Mucosa of rectum (tissue), 2 donors: Measurements from ENCODE around the gene PDE6B.

Source experiments
- H3K27ac ChIP-seq, 2 donors: one replicate each; pipeline ENCODE4 v1.7.0; 2013; ENCODE audit warnings: inconsistent platforms in 2 of 2, low read depth in 2 of 2, low read length in 2 of 2
- H3K27me3 ChIP-seq, 2 donors: one replicate each; pipeline ENCODE4 v1.7.0; 2013; ENCODE audit warnings: low read length in 2 of 2; ENCODE audit not compliant: control insufficient read depth in 2 of 2, insufficient read depth in 2 of 2
- H3K36me3 ChIP-seq, 2 donors: one replicate each; pipeline ENCODE4 v1.7.0; 2013; ENCODE audit warnings: low read length in 2 of 2; ENCODE audit not compliant: control insufficient read depth in 2 of 2, insufficient read depth in 2 of 2
- H3K4me1 ChIP-seq, 2 donors: one replicate each; pipeline ENCODE4 v1.7.0; 2013; ENCODE audit warnings: low read length in 2 of 2, mild to moderate bottlenecking in 1 of 2; ENCODE audit not compliant: control insufficient read depth in 2 of 2, insufficient read depth in 2 of 2
- H3K4me3 ChIP-seq, 2 donors: one replicate each; pipeline ENCODE4 v1.7.0; 2013; ENCODE audit warnings: low read length in 2 of 2
- H3K9ac ChIP-seq, 2 donors: one replicate each; pipeline ENCODE4 v1.7.0; 2013; ENCODE audit warnings: low read length in 2 of 2, low read depth in 1 of 2, mild to moderate bottlenecking in 1 of 2
- H3K9me3 ChIP-seq, 2 donors: one replicate each; pipeline ENCODE4 v1.7.0; 2013; ENCODE audit warnings: low read length in 2 of 2; ENCODE audit not compliant: control insufficient read depth in 2 of 2
- donor health status: healthy.
- donor health status: Normal muscosa, but diverticular disease.

The PDE6B gene

DNA sequence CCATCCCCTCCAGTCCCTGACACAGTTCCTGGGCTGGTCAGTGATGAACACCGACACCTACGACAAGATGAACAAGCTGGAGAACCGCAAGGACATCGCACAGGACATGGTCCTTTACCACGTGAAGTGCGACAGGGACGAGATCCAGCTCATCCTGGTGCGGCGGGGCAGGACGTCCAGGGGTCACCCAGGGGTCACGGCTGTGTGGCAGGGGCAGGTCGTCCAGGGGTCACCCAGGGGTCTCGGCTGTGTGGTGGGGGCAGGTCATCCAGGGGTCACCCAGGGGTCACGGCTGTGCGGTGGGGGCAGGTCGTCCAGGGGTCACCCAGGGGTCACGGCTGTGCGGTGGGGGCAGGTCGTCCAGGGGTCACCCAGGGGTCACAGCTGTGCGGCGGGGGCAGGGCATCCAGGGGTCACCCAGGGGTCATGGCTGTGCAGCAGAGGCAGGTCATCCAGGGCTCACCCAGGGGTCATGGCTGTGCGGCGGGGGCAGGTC lies 32.0 kb downstream of the PDE6B start:
- Histone ChIP-seq H3K9me3 (no peaks in the 10 kb centered on the region), H3K27me3 (no peaks in the 10 kb centered on the region), H3K4me3 (no peak overlapping the region), H3K9ac (no peak overlapping the region), H3K27ac (no peak overlapping the region), H3K4me1 (no peaks in the 10 kb centered on the region), H3K36me3 (no peaks in the 10 kb centered on the region)

DNA sequence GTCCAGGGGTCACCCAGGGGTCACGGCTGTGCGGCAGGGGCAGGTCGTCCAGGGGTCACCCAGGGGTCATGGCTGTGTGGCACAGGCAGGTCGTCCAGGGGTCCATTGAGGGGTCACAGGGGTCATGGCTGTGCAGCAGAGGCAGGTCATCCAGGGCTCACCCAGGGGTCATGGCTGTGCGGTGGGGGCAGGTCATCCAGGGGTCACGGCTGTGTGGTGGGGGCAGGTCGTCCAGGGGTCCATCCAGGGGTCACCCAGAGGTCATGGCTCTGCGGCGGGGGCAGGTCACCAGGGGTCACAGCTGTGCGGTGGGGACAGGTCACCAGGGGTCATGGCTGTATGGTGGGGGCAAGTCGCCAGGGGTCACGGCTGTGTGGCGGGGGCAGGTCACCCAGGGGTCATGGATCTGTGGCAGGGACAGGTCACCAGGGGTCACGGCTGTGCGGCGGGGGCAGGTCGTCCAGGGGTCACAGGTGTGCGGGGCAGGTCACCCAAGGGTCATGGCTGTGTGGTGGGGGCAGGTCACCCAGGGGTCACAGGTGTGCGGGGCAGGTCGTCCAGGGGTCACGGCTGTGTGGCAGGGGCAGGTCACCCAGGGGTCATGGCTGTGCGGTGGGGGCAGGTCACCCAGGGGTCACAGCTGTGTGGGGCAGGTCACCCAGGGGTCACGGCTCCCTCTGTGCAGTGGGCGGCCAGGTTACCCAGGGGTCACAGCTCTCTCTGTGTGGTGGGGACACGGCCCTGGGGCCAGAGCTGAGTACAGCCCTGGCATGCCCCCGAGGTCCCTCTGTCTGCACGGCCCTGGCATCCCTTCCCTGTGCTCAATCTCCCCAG lies 32.7 kb downstream of the PDE6B start:
- Histone ChIP-seq H3K27ac (no peak overlapping the region), H3K36me3 (no peaks in the 10 kb centered on the region), H3K4me3 (no peak overlapping the region), H3K9me3 (no peaks in the 10 kb centered on the region), H3K4me1 (no peaks in the 10 kb centered on the region), H3K9ac (no peak overlapping the region), H3K27me3 (no peaks in the 10 kb centered on the region)

DNA sequence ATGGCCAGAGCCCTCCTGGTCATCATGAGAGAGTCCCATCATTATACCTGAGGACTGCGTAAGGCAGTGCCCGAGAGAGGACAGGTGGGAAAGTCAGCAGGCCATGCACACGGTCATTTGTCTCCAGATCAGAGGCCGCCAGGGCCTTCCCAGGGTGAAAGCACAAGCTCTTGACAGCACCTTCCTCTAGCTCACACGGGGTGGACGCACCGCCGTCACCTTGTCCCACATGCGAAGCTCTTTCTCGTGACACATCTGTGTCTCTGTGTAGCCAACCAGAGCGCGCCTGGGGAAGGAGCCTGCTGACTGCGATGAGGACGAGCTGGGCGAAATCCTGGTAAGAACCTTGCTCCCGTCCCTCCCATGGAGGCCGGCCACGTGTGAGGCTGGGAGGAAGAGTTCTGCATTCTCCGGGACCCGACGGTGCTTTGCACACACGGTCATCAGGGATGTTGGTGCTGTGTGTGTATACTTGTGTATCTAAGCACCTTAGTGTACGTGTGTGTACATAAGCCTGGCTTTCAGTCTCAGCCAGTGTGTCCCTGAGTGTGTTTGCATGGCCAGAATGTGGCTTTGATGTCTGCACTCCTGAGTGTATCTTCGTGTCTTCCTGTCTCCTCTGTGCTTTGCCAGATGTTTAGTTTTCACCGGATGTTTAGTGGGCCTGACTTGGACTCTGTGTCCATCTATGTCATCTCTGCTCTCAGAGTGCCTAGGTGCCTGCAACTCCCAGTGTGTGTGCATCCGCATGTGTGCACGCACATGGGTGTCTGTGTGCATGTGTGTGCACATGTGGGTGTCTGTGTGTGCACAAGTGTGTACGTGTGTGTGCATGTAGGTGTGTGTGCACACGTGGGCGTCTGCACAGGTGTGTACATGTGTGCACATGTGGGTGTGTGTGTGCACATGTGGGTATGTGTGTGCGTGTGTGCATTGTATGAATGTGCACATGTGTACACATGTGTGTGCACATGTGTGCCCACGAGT lies 33.6 kb downstream of the PDE6B start:
- Histone ChIP-seq H3K27ac (no peak overlapping the region), H3K9ac (no peak overlapping the region), H3K9me3 (no peaks in the 10 kb centered on the region), H3K36me3 (no peaks in the 10 kb centered on the region), H3K27me3 (no peaks in the 10 kb centered on the region), H3K4me3 (no peak overlapping the region), H3K4me1 (no peaks in the 10 kb centered on the region)

DNA sequence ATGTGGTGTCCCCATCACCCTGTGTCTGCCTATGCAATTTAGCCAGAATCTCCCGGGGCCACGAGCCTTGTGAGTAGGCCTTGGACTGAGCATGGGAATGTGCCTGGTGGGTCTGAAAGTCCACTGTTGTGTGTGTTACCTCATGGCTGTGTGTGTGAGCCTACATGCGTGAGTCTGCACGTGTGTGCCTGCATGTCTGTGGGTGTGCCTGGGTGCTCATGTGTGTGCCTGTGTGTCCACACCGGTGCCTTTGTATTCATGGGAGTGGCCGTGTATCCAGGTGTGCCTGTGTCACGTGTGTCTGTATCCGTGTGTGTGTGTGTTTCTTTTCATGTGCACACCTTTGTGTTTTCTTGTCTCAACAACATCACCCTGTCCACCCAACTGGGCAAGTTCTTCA lies 34.5 kb downstream of the PDE6B start:
- Histone ChIP-seq H3K4me3 (no peak overlapping the region), H3K36me3 (no peaks in the 10 kb centered on the region), H3K9me3 (no peaks in the 10 kb centered on the region), H3K27me3 (no peaks in the 10 kb centered on the region), H3K9ac (no peak overlapping the region), H3K27ac (no peak overlapping the region), H3K4me1 (no peaks in the 10 kb centered on the region)

DNA sequence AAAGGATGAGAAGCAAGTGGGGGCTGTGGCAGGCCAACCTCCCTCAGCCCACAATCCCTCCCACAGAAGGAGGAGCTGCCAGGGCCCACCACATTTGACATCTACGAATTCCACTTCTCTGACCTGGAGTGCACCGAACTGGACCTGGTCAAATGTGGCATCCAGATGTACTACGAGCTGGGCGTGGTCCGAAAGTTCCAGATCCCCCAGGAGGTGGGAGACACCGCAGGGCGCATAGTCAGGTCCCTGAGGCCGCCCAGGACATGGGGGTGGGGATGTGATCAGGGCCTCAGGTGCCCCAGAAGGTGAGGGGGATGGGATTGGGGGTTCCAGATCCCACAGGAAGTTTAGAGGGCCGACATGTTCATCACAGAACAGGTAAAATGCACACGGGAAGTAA lies 35.0 kb downstream of the PDE6B start:
- Histone ChIP-seq H3K4me3 (no peak overlapping the region), H3K27ac (no peak overlapping the region), H3K27me3 (no peaks in the 10 kb centered on the region), H3K9ac (no peak overlapping the region), H3K4me1 (no peaks in the 10 kb centered on the region), H3K36me3 (no peaks in the 10 kb centered on the region), H3K9me3 (no peaks in the 10 kb centered on the region)

DNA sequence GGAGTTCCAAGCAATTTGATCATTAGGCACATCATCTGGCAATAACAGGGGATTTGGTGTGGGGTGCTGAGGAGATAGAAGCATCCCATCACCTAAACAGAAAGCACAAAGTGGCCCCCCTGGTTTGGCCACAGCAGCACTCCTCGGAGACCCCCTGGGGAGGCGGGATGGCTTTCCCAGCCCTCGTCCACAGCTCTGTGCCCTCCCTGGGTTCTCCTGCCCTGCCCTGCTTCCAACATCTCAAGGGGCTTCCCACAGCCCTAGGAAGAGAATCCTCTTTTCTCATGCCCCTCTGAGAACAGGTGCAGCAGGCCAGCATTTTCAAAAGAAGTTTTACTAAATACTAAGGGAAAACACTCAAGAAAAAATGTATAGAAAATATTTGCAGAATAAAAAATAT lies 35.9 kb downstream of the PDE6B start:
- H3K9ac ChIP-seq = no peak overlapping the region
- no peaks in the 10 kb centered on the region for H3K36me3 ChIP-seq
- no peaks in the 10 kb centered on the region for H3K9me3 ChIP-seq
- H3K4me1 ChIP-seq = no peaks in the 10 kb centered on the region
- H3K27me3 ChIP-seq = no peaks in the 10 kb centered on the region
- H3K27ac ChIP-seq = no peak overlapping the region
- no peak overlapping the region for H3K4me3 ChIP-seq

DNA sequence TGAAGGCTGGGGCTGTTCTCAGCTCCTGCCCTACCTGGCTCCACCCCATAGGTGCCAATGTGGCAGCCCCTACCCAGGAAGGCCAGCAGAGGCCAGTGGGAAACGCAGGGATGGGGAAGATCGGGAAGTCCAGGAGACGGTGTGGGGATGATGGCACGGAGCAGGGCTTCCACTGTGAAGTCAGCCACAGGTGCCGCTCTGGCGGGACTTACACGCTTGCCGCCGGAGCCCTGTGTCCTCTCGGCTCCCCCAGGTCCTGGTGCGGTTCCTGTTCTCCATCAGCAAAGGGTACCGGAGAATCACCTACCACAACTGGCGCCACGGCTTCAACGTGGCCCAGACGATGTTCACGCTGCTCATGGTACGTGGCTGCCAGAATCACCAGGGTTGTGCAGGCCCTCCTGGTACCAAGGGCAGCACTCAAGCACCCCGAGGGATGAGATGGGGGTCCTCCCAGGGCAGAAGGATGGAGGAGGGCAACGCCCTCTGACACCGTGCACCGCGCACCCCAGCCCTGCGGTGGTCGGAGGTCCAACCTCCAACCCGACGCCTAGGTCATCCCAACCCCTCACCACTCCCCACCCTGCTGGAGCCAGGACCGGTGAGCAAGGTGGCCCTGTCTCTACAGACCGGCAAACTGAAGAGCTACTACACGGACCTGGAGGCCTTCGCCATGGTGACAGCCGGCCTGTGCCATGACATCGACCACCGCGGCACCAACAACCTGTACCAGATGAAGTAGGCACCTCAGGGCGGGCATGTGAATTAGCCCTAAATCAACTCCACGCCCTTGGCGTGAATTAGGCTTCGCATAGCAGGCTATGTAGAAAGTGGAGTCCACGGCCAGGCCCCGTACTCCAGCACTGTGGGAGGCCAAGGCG lies 36.7 kb downstream of the PDE6B start:
- no peaks in the 10 kb centered on the region for H3K4me1 ChIP-seq
- H3K9me3 ChIP-seq = no peaks in the 10 kb centered on the region
- H3K4me3 ChIP-seq = no peak overlapping the region
- H3K36me3 ChIP-seq = no peaks in the 10 kb centered on the region
- no peak overlapping the region for H3K9ac ChIP-seq
- H3K27ac ChIP-seq = no peak overlapping the region
- no peaks in the 10 kb centered on the region for H3K27me3 ChIP-seq

DNA sequence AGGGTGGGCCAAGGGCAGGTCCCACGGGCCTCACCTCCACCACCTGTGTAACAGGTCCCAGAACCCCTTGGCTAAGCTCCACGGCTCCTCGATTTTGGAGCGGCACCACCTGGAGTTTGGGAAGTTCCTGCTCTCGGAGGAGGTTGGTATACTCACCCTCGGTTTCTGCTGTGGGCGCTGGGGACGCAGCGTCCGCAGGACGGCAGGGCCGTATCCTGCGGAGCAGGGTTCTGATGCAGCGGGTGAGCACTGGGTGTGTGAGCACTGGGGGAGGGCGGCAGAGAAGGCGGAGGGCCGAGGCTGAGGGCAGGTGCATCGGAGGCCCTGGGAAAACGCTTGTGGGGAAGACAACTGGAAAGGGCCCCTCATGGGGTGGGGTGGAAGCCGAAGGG lies 37.7 kb downstream of the PDE6B start:
- Histone ChIP-seq H3K27ac (no peak overlapping the region), H3K9ac (no peak overlapping the region), H3K27me3 (no peaks in the 10 kb centered on the region), H3K36me3 (no peaks in the 10 kb centered on the region), H3K4me1 (no peaks in the 10 kb centered on the region), H3K4me3 (peak overlapping the region; percentile 60 to 73), H3K9me3 (no peaks in the 10 kb centered on the region)

DNA sequence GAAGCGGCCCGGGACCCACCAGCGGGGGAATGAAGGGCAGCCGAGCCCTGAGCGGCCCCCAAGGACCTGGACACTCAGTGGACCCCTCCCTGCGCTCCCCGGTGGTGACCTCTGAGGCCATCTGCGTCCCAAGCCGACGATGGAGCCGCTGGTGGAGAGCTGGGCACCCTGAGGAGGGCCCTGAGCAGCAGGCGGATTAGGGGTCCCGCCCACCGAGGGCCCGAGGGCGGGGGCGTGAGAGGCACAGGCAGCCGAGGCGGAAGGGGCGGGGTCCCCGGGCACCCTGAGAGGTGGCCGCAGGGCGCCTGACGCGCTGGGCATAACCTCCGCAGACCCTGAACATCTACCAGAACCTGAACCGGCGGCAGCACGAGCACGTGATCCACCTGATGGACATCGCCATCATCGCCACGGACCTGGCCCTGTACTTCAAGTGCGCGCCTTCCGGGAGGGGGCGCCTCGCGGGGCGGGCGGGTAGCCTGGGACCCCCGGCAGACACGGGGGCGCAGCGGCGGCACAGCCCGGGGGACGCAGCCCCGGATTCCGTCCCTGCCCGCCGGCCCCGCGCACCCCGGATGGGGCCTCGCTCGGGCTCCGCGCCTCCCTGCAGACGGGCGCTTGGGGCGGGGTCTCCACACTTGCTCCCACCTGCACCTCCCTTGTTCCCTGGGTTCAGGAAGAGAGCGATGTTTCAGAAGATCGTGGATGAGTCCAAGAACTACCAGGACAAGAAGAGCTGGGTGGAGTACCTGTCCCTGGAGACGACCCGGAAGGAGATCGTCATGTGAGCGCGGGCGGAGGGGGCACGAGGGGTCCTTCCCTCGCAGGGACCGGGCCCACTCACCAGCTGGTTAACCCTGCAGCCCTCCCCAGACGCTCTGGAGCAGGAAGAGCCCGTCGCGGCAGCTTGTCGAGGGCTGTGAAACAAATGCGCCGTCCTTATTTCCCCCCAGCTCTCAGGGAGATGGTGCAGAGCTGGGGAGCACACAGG lies 38.4 kb downstream of the PDE6B start:
- no peaks in the 10 kb centered on the region for H3K4me1 ChIP-seq
- peak overlapping the region; percentile 60 to 73 for H3K4me3 ChIP-seq
- H3K27me3 ChIP-seq = no peaks in the 10 kb centered on the region
- no peaks in the 10 kb centered on the region for H3K9me3 ChIP-seq
- H3K36me3 ChIP-seq = no peaks in the 10 kb centered on the region
- peak overlapping the region; percentile 14 to 53 for H3K9ac ChIP-seq
- H3K27ac ChIP-seq = no peak overlapping the region
